ENCODE results near the gene DEPP1. TPM values are rescaled to one million over a fixed set of nuclear protein-coding genes. Genes with fewer than 3 reads are reported as not detected.

Gene DEPP1
- total and polyA plus RNA-seq, 2 of the 13 experiments (the other 11 are each of a cell fraction or from before 2014, with no cell fraction given) = 14.8 to 270 TPM

GRCh38 chr10:45004661-45005060 lies 26.1 kb upstream of the DEPP1 start (continued):
- TF ChIP-seq ADNP (CRISPR knock-in tag; IDR thresholded peaks at IDR 0.05) (no peak), PCBP2 (optimal IDR thresholded peaks at IDR 0.05; ENCODE audit: low read depth, low read length, poor library complexity, severe bottlenecking) (no peak), NR2F1 (CRISPR knock-in tag; IDR thresholded peaks at IDR 0.05) (peak; percentile 31 to 52; a peak in 3 of 4 replicates), ZNF790 (CRISPR knock-in tag; IDR thresholded peaks at IDR 0.05; ENCODE audit: borderline replicate concordance) (no peak), KLF11 (CRISPR knock-in tag; IDR thresholded peaks at IDR 0.05) (no peak), SYNCRIP (IDR thresholded peaks at IDR 0.05; ENCODE audit: insufficient read depth, low read depth, low read length) (no peak), RCOR2 (CRISPR knock-in tag; IDR thresholded peaks at IDR 0.05) (0 out of 2 replicates have a peak, but pooled peaks have one; percentile 20), BORCS8-MEF2B (CRISPR knock-in tag; IDR thresholded peaks at IDR 0.05) (no peak), MED1 (CRISPR knock-in tag; IDR thresholded peaks at IDR 0.05) (peak; percentile 72), ZMYM3 (CRISPR knock-in tag; IDR thresholded peaks at IDR 0.05) (no peak), NONO (IDR thresholded peaks at IDR 0.05) (no peak), NONO (CRISPR knock-in tag; conservative IDR thresholded peaks at IDR 0.05) (no peak), HMG20A (CRISPR knock-in tag; IDR thresholded peaks at IDR 0.05; ENCODE audit: borderline replicate concordance) (0 out of 2 replicates have a peak, but pooled peaks have one; percentile 11), ZNF552 (CRISPR knock-in tag; IDR thresholded peaks at IDR 0.05; ENCODE audit: borderline replicate concordance) (no peak), POLR2AphosphoS5 (IDR thresholded peaks at IDR 0.05; ENCODE audit: low read depth, low read length) (no peak), NR2C2 (CRISPR knock-in tag; IDR thresholded peaks at IDR 0.05; ENCODE audit: borderline replicate concordance) (no peak), KDM1A (CRISPR knock-in tag; IDR thresholded peaks at IDR 0.05) (no peak), ZSCAN12 (CRISPR knock-in tag; IDR thresholded peaks at IDR 0.05) (no peak), ONECUT2 (CRISPR knock-in tag; IDR thresholded peaks at IDR 0.05) (0 out of 2 replicates have a peak, but pooled peaks have one; percentile 12), MZF1 (CRISPR knock-in tag; IDR thresholded peaks at IDR 0.05; ENCODE audit: borderline replicate concordance) (no peak), U2AF2 (IDR thresholded peaks at IDR 0.05; ENCODE audit: low read depth, low read length) (no peak), ZBTB3 (CRISPR knock-in tag; IDR thresholded peaks at IDR 0.05; ENCODE audit: borderline replicate concordance, low read depth) (no peak), ZNF761 (CRISPR knock-in tag; conservative IDR thresholded peaks at IDR 0.05) (no peak), ARID5B (CRISPR knock-in tag; IDR thresholded peaks at IDR 0.05) (peak; percentile 62; the same call in 1 of the 2 replicates), RARG (CRISPR knock-in tag; IDR thresholded peaks at IDR 0.05; ENCODE audit: low read depth) (no peak), FOXP4 (CRISPR knock-in tag; IDR thresholded peaks at IDR 0.05) (peak; percentile 53), ARHGAP35 (CRISPR knock-in tag; IDR thresholded peaks at IDR 0.05; ENCODE audit: borderline replicate concordance) (no peak), SKI (IDR thresholded peaks at IDR 0.05; ENCODE audit: partially characterized antibody) (peak; percentile 22)
